Measurements from ENCODE around the gene CD63.

CD63 gene

DNA sequence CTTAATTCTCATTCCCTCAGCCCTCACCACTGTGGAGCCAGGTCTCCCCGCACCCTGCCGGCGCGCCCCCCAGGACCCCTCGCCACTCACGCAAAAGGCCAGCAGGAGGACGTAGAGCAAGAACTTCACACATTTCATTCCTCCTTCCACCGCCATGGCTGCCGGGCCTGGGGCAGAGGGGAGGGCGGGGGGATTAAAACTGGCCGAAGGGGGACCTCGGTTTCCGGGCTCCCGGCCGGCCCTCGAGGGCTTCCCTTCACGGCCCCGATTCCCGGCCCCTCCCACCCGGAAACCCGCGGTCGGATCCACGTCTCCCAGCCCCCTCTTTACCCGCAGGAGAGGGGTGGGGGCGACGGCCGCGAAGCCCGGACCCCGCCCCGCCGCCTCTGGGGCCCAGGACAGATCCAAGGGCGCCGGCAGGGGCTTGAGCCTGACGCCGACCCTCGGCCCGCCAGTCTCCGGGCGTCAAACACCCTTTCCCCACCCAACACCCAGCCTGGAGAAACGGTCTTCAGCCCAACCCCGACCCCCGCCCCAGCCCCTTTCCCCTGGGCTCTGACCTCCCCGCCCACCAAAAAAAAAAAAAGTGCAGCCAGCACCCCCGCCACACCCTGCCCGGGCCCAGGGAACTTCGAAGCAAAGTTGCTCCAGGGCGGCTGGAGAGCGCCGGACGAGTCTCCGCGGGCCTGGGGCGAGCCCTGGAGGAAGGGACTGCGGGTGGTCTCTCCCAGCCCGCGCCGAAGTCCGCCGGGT is 447 bp downstream of the CD63 start (continued):
- TF ChIP-seq ZNF335 (tag by site-specific recombination; conservative IDR thresholded peaks at IDR 0.05) (0 out of 2 replicates have a peak, but pooled peaks have one; percentile 69), KLF1 (tag by site-specific recombination; IDR thresholded peaks at IDR 0.05) (0 out of 2 replicates have a peak, but pooled peaks have one; percentile 12), OSR2 (tag by site-specific recombination; IDR thresholded peaks at IDR 0.05) (no peak), ZNF214 (tag by site-specific recombination; IDR thresholded peaks at IDR 0.05; ENCODE audit: borderline replicate concordance) (no peak), ZNF571 (tag by site-specific recombination; IDR thresholded peaks at IDR 0.05) (no peak), ZNF626 (tag by site-specific recombination; IDR thresholded peaks at IDR 0.05) (no peak), ZNF555 (tag by site-specific recombination; conservative IDR thresholded peaks at IDR 0.05) (no peak), ZNF677 (tag by site-specific recombination; IDR thresholded peaks at IDR 0.05) (no peak), ZNF426 (tag by site-specific recombination; IDR thresholded peaks at IDR 0.05) (no peak), SP3 (tag by site-specific recombination; IDR thresholded peaks at IDR 0.05) (peak; percentile 46; the same call in 1 of the 2 replicates), REPIN1 (tag by site-specific recombination; IDR thresholded peaks at IDR 0.05; ENCODE audit: low read depth) (no peak), ZNF211 (tag by site-specific recombination; IDR thresholded peaks at IDR 0.05; ENCODE audit: low read depth) (no peak), ZSCAN23 (tag by site-specific recombination; IDR thresholded peaks at IDR 0.05) (no peak), PRDM1 (tag by site-specific recombination; IDR thresholded peaks at IDR 0.05) (no peak), ZNF776 (tag by site-specific recombination; IDR thresholded peaks at IDR 0.05; ENCODE audit: borderline replicate concordance) (no peak), ZNF621 (tag by site-specific recombination; IDR thresholded peaks at IDR 0.05) (no peak), GLIS2 (tag by site-specific recombination; IDR thresholded peaks at IDR 0.05) (0 out of 2 replicates have a peak, but pooled peaks have one; percentile 5), GLI2 (tag by site-specific recombination; IDR thresholded peaks at IDR 0.05; ENCODE audit: borderline replicate concordance, low read depth) (no peak), ZNF391 (tag by site-specific recombination; IDR thresholded peaks at IDR 0.05; ENCODE audit: borderline replicate concordance, low read depth) (no peak), ZIC2 (tag by site-specific recombination; IDR thresholded peaks at IDR 0.05) (peak; percentile 79), ZNF324 (tag by site-specific recombination; IDR thresholded peaks at IDR 0.05) (no peak), ZBTB20 (tag by site-specific recombination; IDR thresholded peaks at IDR 0.05) (peak; percentile 43), KLF9 (tag by site-specific recombination; IDR thresholded peaks at IDR 0.05; ENCODE audit: low read depth) (peak; percentile 38; the same call in 1 of the 2 replicates), ZNF843 (tag by site-specific recombination; IDR thresholded peaks at IDR 0.05) (no peak), ZNF23 (tag by site-specific recombination; IDR thresholded peaks at IDR 0.05; ENCODE audit: borderline replicate concordance) (no peak), ZSCAN30 (tag by site-specific recombination; IDR thresholded peaks at IDR 0.05) (0 out of 2 replicates have a peak, but pooled peaks have one; percentile 29), SCRT2 (tag by site-specific recombination; IDR thresholded peaks at IDR 0.05) (0 out of 2 replicates have a peak, but pooled peaks have one; percentile 8), ZNF138 (tag by site-specific recombination; IDR thresholded peaks at IDR 0.05; ENCODE audit: borderline replicate concordance) (no peak), ZNF660 (tag by site-specific recombination; IDR thresholded peaks at IDR 0.05) (peak; percentile 30; the same call in 1 of the 2 replicates), ZNF155 (tag by site-specific recombination; IDR thresholded peaks at IDR 0.05) (no peak), KLF8 (tag by site-specific recombination; IDR thresholded peaks at IDR 0.05) (peak; percentile 10; the same call in 1 of the 2 replicates)
- TF ChIP-seq, protein P1, sequence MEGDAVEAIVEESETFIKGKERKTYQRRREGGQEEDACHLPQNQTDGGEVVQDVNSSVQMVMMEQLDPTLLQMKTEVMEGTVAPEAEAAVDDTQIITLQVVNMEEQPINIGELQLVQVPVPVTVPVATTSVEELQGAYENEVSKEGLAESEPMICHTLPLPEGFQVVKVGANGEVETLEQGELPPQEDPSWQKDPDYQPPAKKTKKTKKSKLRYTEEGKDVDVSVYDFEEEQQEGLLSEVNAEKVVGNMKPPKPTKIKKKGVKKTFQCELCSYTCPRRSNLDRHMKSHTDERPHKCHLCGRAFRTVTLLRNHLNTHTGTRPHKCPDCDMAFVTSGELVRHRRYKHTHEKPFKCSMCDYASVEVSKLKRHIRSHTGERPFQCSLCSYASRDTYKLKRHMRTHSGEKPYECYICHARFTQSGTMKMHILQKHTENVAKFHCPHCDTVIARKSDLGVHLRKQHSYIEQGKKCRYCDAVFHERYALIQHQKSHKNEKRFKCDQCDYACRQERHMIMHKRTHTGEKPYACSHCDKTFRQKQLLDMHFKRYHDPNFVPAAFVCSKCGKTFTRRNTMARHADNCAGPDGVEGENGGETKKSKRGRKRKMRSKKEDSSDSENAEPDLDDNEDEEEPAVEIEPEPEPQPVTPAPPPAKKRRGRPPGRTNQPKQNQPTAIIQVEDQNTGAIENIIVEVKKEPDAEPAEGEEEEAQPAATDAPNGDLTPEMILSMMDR (tag by site-specific recombination; IDR thresholded peaks at IDR 0.05) = 0 out of 2 replicates have a peak, but pooled peaks have one; percentile 12
- TF ChIP-seq, protein P2, sequence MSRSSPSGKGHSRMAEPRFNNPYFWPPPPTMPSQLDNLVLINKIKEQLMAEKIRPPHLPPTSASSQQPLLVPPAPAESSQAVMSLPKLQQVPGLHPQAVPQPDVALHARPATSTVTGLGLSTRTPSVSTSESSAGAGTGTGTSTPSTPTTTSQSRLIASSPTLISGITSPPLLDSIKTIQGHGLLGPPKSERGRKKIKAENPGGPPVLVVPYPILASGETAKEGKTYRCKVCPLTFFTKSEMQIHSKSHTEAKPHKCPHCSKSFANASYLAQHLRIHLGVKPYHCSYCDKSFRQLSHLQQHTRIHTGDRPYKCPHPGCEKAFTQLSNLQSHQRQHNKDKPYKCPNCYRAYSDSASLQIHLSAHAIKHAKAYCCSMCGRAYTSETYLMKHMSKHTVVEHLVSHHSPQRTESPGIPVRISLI (tag by site-specific recombination; IDR thresholded peaks at IDR 0.05) = no peak
- TF ChIP-seq, protein P3, sequence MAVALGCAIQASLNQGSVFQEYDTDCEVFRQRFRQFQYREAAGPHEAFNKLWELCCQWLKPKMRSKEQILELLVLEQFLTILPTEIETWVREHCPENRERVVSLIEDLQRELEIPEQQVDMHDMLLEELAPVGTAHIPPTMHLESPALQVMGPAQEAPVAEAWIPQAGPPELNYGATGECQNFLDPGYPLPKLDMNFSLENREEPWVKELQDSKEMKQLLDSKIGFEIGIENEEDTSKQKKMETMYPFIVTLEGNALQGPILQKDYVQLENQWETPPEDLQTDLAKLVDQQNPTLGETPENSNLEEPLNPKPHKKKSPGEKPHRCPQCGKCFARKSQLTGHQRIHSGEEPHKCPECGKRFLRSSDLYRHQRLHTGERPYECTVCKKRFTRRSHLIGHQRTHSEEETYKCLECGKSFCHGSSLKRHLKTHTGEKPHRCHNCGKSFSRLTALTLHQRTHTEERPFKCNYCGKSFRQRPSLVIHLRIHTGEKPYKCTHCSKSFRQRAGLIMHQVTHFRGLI (tag by site-specific recombination; IDR thresholded peaks at IDR 0.05) = no peak
- TF ChIP-seq, protein P4, sequence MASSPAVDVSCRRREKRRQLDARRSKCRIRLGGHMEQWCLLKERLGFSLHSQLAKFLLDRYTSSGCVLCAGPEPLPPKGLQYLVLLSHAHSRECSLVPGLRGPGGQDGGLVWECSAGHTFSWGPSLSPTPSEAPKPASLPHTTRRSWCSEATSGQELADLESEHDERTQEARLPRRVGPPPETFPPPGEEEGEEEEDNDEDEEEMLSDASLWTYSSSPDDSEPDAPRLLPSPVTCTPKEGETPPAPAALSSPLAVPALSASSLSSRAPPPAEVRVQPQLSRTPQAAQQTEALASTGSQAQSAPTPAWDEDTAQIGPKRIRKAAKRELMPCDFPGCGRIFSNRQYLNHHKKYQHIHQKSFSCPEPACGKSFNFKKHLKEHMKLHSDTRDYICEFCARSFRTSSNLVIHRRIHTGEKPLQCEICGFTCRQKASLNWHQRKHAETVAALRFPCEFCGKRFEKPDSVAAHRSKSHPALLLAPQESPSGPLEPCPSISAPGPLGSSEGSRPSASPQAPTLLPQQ (tag by site-specific recombination; IDR thresholded peaks at IDR 0.05) = peak; percentile 26; the same call in 1 of the 2 replicates
